ENCODE data around the gene ARMC9. TPM values are rescaled to one million over a fixed set of nuclear protein-coding genes. Genes with fewer than 3 reads are reported as not detected.

Gene ARMC9
- total and polyA plus RNA-seq, 2 of the 13 experiments (the other 11 are each of a cell fraction or from before 2014, with no cell fraction given), result 9.1 to 12.8 TPM

- WGBS (ENCODE audit: low lambda C conversion rate), result 93% methylated on average over 6 of the region's 6 CpGs
- CTCF ChIA-PET (ENCODE audit: low intra/inter-chr PET ratio, low total read pairs), result no interaction called here
- Histone ChIP-seq H3K79me2 (ENCODE audit: insufficient read depth, low read length) (no peaks in the 10 kb centered on the region), H3K4me3 (replicated peaks in 1 of 3; ENCODE audit: insufficient read depth in 1 of 3, low read depth in 2 of 3, low read length in 3 of 3) (no peak overlapping the region), H3K27ac (ENCODE audit: extremely low read length, insufficient read depth, low read length) (no peak overlapping the region), H4K20me1 (ENCODE audit: insufficient read depth, low read length) (no peaks in the 10 kb centered on the region), H3K4me2 (ENCODE audit: low read depth, low read length) (no peak overlapping the region), H3K27me3 (ENCODE audit: control insufficient read depth in 1 of 2, insufficient read depth in 2 of 2, low read length in 2 of 2) (no peaks in the 10 kb centered on the region), H3K4me1 (ENCODE audit: insufficient read depth, low read length) (no peaks in the 10 kb centered on the region), H3K36me3 (replicated peaks in 1 of 2; ENCODE audit: control insufficient read depth in 1 of 2, insufficient read depth in 2 of 2, low read length in 2 of 2) (no peaks in the 10 kb centered on the region), H2AFZ (ENCODE audit: low read length) (no peak overlapping the region), H3K9me3 (ENCODE audit: low read length) (no peaks in the 10 kb centered on the region), H3K9ac (ENCODE audit: insufficient read depth, low read depth, low read length) (no peak overlapping the region)
- in situ Hi-C loops (cut with HindIII; ENCODE audit: extremely low pct_ligation_motif_present, low pct_unique_long_range_greater_than_20kb), result no loop called here
- TF ChIP-seq ZNF784 (CRISPR knock-in tag; IDR thresholded peaks at IDR 0.05; ENCODE audit: borderline replicate concordance) (no peak), AGO2 (optimal IDR thresholded peaks at IDR 0.05; ENCODE audit: low read depth, low read length) (no peak), MLXIP (CRISPR knock-in tag; IDR thresholded peaks at IDR 0.05; ENCODE audit: borderline replicate concordance) (no peak), ZBTB20 (CRISPR knock-in tag; IDR thresholded peaks at IDR 0.05; ENCODE audit: borderline replicate concordance, low read depth) (no peak), KLF11 (CRISPR knock-in tag; IDR thresholded peaks at IDR 0.05) (no peak), ZBED4 (CRISPR knock-in tag; IDR thresholded peaks at IDR 0.05; ENCODE audit: borderline replicate concordance) (no peak), ZNF639 (CRISPR knock-in tag; conservative IDR thresholded peaks at IDR 0.05) (no peak), ZNF605 (CRISPR knock-in tag; IDR thresholded peaks at IDR 0.05) (no peak), STAT5B (CRISPR knock-in tag; IDR thresholded peaks at IDR 0.05) (no peak), ATAD3A (CRISPR knock-in tag; IDR thresholded peaks at IDR 0.05) (no peak)
- no TSS peak for BruUV-seq (replicated peaks)
- POLR2A ChIA-PET, result no interaction called here
- intact Hi-C loops (cut with micrococcal nuclease; ENCODE audit: unreplicated experiment), result no loop called here
- no peak; the same call in 2 of the 3 replicates for ATAC-seq
- FAIRE-seq, result no peak
- DNase-seq (ENCODE audit: low spot score), result no peak
Measured at GRCh38 chr2:231308219-231308618, 109.8 kb downstream of the ARMC9 start.

Measured in HepG2 (cell line).